ENCODE data around the gene TTK.

TTK gene

GRCh38 chr6:80004173-80005072, at the start of gene TTK:
Gene TTK (plus strand): TSS chr6:80004649. CDS start chr6:80005844, 1,195 bp downstream.
- DNase-seq: peak; percentile 97

GRCh38 chr6:79954849-79955248, 49.6 kb upstream of the TTK start:
- DNase-seq: no peak

- no peak for DNase-seq
These were observed 39.8 kb upstream of the TTK start for GRCh38 chr6:79964607-79965081.

- DNase-seq: no peak
These were observed 37.3 kb upstream of the TTK start for GRCh38 chr6:79967178-79967577.

- DNase-seq: no peak
These were observed 34.7 kb upstream of the TTK start for GRCh38 chr6:79969784-79970183.

GRCh38 chr6:79971193-79971592, 33.3 kb upstream of the TTK start:
- no peak for DNase-seq

GRCh38 chr6:79981652-79982051, 22.8 kb upstream of the TTK start:
- DNase-seq: no peak

GRCh38 chr6:79984261-79984660, 20.2 kb upstream of the TTK start:
- DNase-seq: no peak

- no peak for DNase-seq
These were observed 19.3 kb upstream of the TTK start for GRCh38 chr6:79985128-79985527.

GRCh38 chr6:79989641-79990040, 14.8 kb upstream of the TTK start:
- no peak for DNase-seq

- no peak for DNase-seq
These were observed 11.2 kb upstream of the TTK start for GRCh38 chr6:79993012-79993910.

GRCh38 chr6:79993911-79994309, 10.5 kb upstream of the TTK start:
- no peak for DNase-seq

- DNase-seq: no peak
These were observed 6.7 kb upstream of the TTK start for GRCh38 chr6:79997728-79998127.

- DNase-seq: no peak
These were observed 3.1 kb upstream of the TTK start for GRCh38 chr6:80001337-80001736.

- peak; percentile 30 for DNase-seq
These were observed 650 bp upstream of the TTK start for GRCh38 chr6:80003826-80004172.

- no peak for DNase-seq
These were observed 957 bp downstream of the TTK start for GRCh38 chr6:80005406-80005805.

- no peak for DNase-seq
These were observed 2.1 kb downstream of the TTK start for GRCh38 chr6:80006541-80006940.

- no peak for DNase-seq
These were observed 5.1 kb downstream of the TTK start for GRCh38 chr6:80009531-80009930.

GRCh38 chr6:80010288-80010687, 5.8 kb downstream of the TTK start:
- DNase-seq: no peak

- no peak for DNase-seq
These were observed 11.5 kb downstream of the TTK start for GRCh38 chr6:80015839-80016435.

- DNase-seq: no peak
These were observed 16.1 kb downstream of the TTK start for GRCh38 chr6:80020381-80021120.

- DNase-seq: no peak
These were observed 16.7 kb downstream of the TTK start for GRCh38 chr6:80021131-80021530.

GRCh38 chr6:80021591-80021990, 17.1 kb downstream of the TTK start:
- no peak for DNase-seq
